Measurements from ENCODE around the gene CNGA1.

GRCh38 chr4:47899639-47900038 lies 116.8 kb downstream of the CNGA1 start:
- TF ChIP-seq CTCF (IDR thresholded peaks at IDR 0.05; ENCODE audit: borderline replicate concordance, extremely low read depth, low read length, poor library complexity, severe bottlenecking) (no peak), EZH2 (IDR thresholded peaks at IDR 0.05; ENCODE audit: borderline replicate concordance, low read depth, low read length, severe bottlenecking) (no peak)
